ENCODE results near the gene GPC3. TPM values are rescaled to one million over a fixed set of nuclear protein-coding genes. Genes with fewer than 3 reads are reported as not detected.

The GPC3 gene
- polyA plus RNA-seq, 3 donors = not detected

DNA sequence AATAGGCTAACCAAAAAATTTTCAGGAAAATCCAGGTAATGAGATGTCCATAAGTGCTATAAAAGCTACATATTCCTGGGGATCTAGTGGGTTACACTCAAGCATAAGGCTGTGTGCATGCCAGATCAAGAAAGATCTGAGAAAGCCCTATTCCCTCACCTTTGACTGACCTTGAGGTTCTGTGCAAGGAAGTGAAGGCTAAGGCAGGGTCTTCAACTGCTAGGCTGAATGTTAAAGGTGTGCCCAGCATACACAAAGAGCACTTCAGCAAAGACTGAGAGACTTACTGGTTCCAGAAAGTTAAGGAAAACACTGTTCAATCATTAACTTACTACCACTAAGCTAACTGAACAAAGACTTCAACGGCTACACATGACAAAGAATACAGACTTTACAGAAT, 269.7 kb downstream of the GPC3 start:
- peaks cover 0 to 14% (median 2%) of the 10 kb centered on the region in 3 donors for H3K27me3 Mint-ChIP-seq (ENCODE audit: low read depth in 3 of 3)
- no CpG with 5 or more reads among the region's 1 CpG for WGBS (ENCODE audit: insufficient coverage)
- H3K27ac Mint-ChIP-seq = no peak overlapping the region
- no peaks in the 10 kb centered on the region for H3K9me3 ChIP-seq (replicated peaks in 1 of 2; ENCODE audit: control insufficient read depth in 1 of 2, insufficient read depth in 1 of 2, low read length in 2 of 2)
- H3K36me3 Mint-ChIP-seq = no peaks in the 10 kb centered on the region
- DNase-seq = no peak
- H3K4me1 ChIP-seq (ENCODE audit: control insufficient read depth in 1 of 2, insufficient read depth in 2 of 2, low read length in 2 of 2) = no peaks in the 10 kb centered on the region
- no peak overlapping the region for H3K27ac ChIP-seq (ENCODE audit: low read depth in 1 of 2, low read length in 2 of 2)
- H3K4me2 ChIP-seq (replicated peaks; ENCODE audit: extremely low read depth, low read length, poor library complexity, severe bottlenecking) = no peak overlapping the region
- intact Hi-C loops (cut with micrococcal nuclease) = no loop called here
- H3K4me3 Mint-ChIP-seq = no peak overlapping the region
- peaks cover 0 to 4% (median 2%) of the 10 kb centered on the region in 7 donors for H3K9me3 Mint-ChIP-seq
- TF ChIP-seq, protein P1, sequence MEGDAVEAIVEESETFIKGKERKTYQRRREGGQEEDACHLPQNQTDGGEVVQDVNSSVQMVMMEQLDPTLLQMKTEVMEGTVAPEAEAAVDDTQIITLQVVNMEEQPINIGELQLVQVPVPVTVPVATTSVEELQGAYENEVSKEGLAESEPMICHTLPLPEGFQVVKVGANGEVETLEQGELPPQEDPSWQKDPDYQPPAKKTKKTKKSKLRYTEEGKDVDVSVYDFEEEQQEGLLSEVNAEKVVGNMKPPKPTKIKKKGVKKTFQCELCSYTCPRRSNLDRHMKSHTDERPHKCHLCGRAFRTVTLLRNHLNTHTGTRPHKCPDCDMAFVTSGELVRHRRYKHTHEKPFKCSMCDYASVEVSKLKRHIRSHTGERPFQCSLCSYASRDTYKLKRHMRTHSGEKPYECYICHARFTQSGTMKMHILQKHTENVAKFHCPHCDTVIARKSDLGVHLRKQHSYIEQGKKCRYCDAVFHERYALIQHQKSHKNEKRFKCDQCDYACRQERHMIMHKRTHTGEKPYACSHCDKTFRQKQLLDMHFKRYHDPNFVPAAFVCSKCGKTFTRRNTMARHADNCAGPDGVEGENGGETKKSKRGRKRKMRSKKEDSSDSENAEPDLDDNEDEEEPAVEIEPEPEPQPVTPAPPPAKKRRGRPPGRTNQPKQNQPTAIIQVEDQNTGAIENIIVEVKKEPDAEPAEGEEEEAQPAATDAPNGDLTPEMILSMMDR (IDR thresholded peaks at IDR 0.05) = no peak
- no peaks in the 10 kb centered on the region for H3K4me1 Mint-ChIP-seq
- H4K20me1 ChIP-seq (ENCODE audit: insufficient read depth, low read length) = no peaks in the 10 kb centered on the region
- no peak overlapping the region for H3K9ac ChIP-seq (ENCODE audit: insufficient read depth, low read length, poor library complexity, severe bottlenecking)
- no peaks in the 10 kb centered on the region for H3K27me3 ChIP-seq (ENCODE audit: control insufficient read depth in 2 of 2, insufficient read depth in 2 of 2, low read length in 2 of 2)
- no peaks in the 10 kb centered on the region for H3K36me3 ChIP-seq (replicated peaks in 1 of 2; ENCODE audit: control insufficient read depth in 1 of 2, insufficient read depth in 2 of 2, low read length in 2 of 2)
- no peaks in the 10 kb centered on the region for H3K79me2 ChIP-seq (ENCODE audit: insufficient read depth, low read length)
- H2AFZ ChIP-seq (ENCODE audit: insufficient read depth, low read depth, low read length, poor library complexity, severe bottlenecking) = no peak overlapping the region
- no peak overlapping the region for H3K4me3 ChIP-seq (replicated peaks in 1 of 3; ENCODE audit: low read depth in 2 of 3, low read length in 3 of 3)

DNA sequence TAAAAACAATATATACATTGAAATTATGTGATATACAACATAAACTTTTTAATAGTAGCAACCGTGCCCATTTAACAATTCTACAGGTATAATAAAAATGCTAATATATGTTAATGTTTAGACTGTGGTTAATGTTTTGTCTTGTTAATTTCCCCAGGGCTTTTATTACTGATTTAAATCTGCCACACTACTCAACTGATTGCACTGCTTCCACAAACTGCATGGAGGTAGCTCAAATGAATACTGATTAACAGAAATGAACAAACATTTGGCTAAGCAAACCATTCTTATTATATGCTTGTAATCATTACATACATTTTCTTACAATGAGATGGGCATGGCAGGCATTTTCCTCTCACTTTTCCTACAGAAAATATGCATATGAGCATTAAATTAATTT, 275.9 kb downstream of the GPC3 start:
- H3K27ac Mint-ChIP-seq = no peak overlapping the region
- no peaks in the 10 kb centered on the region for H3K4me1 Mint-ChIP-seq
- Histone ChIP-seq H3K9me3 (replicated peaks in 1 of 2; ENCODE audit: control insufficient read depth in 1 of 2, insufficient read depth in 1 of 2, low read length in 2 of 2) (no peaks in the 10 kb centered on the region), H3K4me3 (replicated peaks in 1 of 3; ENCODE audit: low read depth in 2 of 3, low read length in 3 of 3) (no peak overlapping the region), H3K4me1 (ENCODE audit: control insufficient read depth in 1 of 2, insufficient read depth in 2 of 2, low read length in 2 of 2) (no peaks in the 10 kb centered on the region), H2AFZ (ENCODE audit: insufficient read depth, low read depth, low read length, poor library complexity, severe bottlenecking) (no peak overlapping the region), H3K79me2 (ENCODE audit: insufficient read depth, low read length) (no peaks in the 10 kb centered on the region), H3K4me2 (replicated peaks; ENCODE audit: extremely low read depth, low read length, poor library complexity, severe bottlenecking) (no peak overlapping the region), H3K27ac (ENCODE audit: low read depth in 1 of 2, low read length in 2 of 2) (no peak overlapping the region), H4K20me1 (ENCODE audit: insufficient read depth, low read length) (no peaks in the 10 kb centered on the region), H3K36me3 (replicated peaks in 1 of 2; ENCODE audit: control insufficient read depth in 1 of 2, insufficient read depth in 2 of 2, low read length in 2 of 2) (no peaks in the 10 kb centered on the region), H3K9ac (ENCODE audit: insufficient read depth, low read length, poor library complexity, severe bottlenecking) (no peak overlapping the region), H3K27me3 (ENCODE audit: control insufficient read depth in 2 of 2, insufficient read depth in 2 of 2, low read length in 2 of 2) (no peaks in the 10 kb centered on the region)
- DNase-seq = no peak
- intact Hi-C loops (cut with micrococcal nuclease) = no loop called here
- TF ChIP-seq, protein P1 (IDR thresholded peaks at IDR 0.05) = no peak
- no peaks in the 10 kb centered on the region for H3K36me3 Mint-ChIP-seq
- H3K9me3 Mint-ChIP-seq = peaks cover 0 to 3% (median 0%) of the 10 kb centered on the region in 7 donors
- no CpG with 5 or more reads among the region's 1 CpG for WGBS (ENCODE audit: insufficient coverage)
- H3K4me3 Mint-ChIP-seq = no peak overlapping the region
- H3K27me3 Mint-ChIP-seq (ENCODE audit: low read depth in 3 of 3) = peaks cover 0 to 4% (median 2%) of the 10 kb centered on the region in 3 donors
